AG04450 (cell line): ENCODE data around the gene SLC22A16. TPM values are rescaled to one million over a fixed set of nuclear protein-coding genes. Genes with fewer than 3 reads are reported as not detected.
"Not testable (repeated sequence)": the region's sequence is repeated elsewhere in the genome, so short reads cannot be mapped to it uniquely, and the experiment has no call there.

Source experiments
- CTCF ChIA-PET: fragments of 300-600, 350-600 bp; formaldehyde crosslinking; extraction: SDS; loops from one replicate; lab custom pipeline; 2022; ENCODE audit warnings: antibody characterized with exemption, inconsistent platforms; lab: Charles Lee
- POLR2A ChIA-PET: fragments of 350-600 bp; formaldehyde crosslinking; extraction: SDS; loops from one replicate; lab custom pipeline; 2021; ENCODE audit warnings: antibody characterized with exemption, inconsistent platforms; lab: Yijun Ruan, JAX
- DNase-seq: peaks from one replicate; pipeline ENCODE4 v3.0.0-alpha.2; 2011; ENCODE audit warnings: low read depth, low spot score
- H3K27ac ChIP-seq: one replicate; pipeline ENCODE4 v1.5.1; 2012; ENCODE audit warnings: low read depth, low read length, control low read depth
- H3K27me3 ChIP-seq: one replicate; pipeline ENCODE4 v1.6.0; 2012; ENCODE audit warnings: low read length; ENCODE audit not compliant: control insufficient read depth, insufficient read depth
- H3K4me3 ChIP-seq: 2 replicates; pipeline ENCODE4 v1.5.1; 2011; ENCODE audit warnings: mild to moderate bottlenecking, low read depth, low read length, control low read depth
- H3K9me3 ChIP-seq: 2 replicates; pipeline ENCODE4 v1.5.1; 2012; ENCODE audit warnings: low read length; ENCODE audit not compliant: control insufficient read depth, insufficient read depth
- polyA plus RNA-seq: library from polyadenylated mRNA; depleted of rRNA; stranded (reverse); fragments of >200 nt; gene quantifications from 2 replicates; pipeline ENCODE4 v1.2.3, GENCODE V29; 2011
- TF ChIP-seq, protein P1 (sequence below): IDR thresholded peaks from 2 replicates; pipeline ENCODE4 v1.5.1; 2011; ENCODE audit warnings: low read depth, low read length, control low read depth, inconsistent platforms

Gene SLC22A16
- polyA plus RNA-seq, 1 experiment: 0.12 TPM

DNA sequence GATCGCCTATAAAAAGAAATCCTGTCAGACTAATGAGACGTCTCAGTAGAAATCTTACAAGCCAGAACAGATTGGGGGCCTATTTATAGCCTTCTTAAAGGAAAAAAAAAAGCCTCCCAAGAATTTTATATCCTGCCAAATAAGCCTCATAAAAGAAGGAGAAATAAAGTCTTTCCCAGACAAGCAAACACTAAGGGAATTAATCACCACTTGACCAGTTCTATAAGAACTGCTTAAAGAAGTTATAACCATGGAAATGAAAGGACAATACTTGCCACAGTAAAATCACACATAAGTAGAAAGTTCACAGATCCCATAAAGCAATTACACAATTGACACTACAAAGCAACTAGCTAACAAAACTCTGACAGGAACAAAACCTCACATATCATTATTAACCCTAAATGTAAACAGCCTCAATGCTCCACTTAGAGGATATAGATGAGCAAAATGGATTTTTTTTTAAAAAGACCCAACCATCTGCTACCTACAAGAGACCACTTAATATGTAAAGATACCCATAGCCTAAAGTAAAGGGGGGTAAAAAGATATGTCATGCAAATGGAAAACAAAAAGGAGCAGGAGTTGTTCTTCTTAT is 13.4 kb downstream of the SLC22A16 start:
- H3K4me3 ChIP-seq: no peak overlapping the region
- H3K27ac ChIP-seq: no peak overlapping the region
- peaks cover 5% of the 10 kb centered on the region for H3K27me3 ChIP-seq
- TF ChIP-seq, protein P1, sequence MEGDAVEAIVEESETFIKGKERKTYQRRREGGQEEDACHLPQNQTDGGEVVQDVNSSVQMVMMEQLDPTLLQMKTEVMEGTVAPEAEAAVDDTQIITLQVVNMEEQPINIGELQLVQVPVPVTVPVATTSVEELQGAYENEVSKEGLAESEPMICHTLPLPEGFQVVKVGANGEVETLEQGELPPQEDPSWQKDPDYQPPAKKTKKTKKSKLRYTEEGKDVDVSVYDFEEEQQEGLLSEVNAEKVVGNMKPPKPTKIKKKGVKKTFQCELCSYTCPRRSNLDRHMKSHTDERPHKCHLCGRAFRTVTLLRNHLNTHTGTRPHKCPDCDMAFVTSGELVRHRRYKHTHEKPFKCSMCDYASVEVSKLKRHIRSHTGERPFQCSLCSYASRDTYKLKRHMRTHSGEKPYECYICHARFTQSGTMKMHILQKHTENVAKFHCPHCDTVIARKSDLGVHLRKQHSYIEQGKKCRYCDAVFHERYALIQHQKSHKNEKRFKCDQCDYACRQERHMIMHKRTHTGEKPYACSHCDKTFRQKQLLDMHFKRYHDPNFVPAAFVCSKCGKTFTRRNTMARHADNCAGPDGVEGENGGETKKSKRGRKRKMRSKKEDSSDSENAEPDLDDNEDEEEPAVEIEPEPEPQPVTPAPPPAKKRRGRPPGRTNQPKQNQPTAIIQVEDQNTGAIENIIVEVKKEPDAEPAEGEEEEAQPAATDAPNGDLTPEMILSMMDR: no peak
- POLR2A ChIA-PET: no interaction called here
- no peaks in the 10 kb centered on the region for H3K9me3 ChIP-seq
- CTCF ChIA-PET: no interaction called here
- DNase-seq: no peak

DNA sequence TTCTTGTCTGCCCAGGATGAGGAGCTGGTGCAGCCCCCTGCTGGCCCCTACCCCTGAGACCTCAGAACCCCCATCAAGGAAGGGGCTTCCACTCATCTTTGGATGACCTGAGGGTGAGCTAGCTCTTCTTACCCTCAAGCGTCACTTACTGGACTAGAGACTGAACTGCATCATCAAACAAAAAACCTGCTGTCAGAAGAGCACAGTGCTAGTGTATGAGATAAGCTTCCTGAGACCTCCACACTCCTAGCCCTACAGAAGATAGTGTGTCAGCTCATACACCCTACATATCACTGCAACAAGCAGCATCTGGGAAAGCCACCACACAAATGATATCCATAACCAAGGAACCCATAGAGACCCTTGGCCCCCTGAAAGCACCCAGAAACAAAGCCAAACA is 15.0 kb downstream of the SLC22A16 start:
- DNase-seq: no peak
- CTCF ChIA-PET: no interaction called here
- TF ChIP-seq, protein P1: no peak

DNA sequence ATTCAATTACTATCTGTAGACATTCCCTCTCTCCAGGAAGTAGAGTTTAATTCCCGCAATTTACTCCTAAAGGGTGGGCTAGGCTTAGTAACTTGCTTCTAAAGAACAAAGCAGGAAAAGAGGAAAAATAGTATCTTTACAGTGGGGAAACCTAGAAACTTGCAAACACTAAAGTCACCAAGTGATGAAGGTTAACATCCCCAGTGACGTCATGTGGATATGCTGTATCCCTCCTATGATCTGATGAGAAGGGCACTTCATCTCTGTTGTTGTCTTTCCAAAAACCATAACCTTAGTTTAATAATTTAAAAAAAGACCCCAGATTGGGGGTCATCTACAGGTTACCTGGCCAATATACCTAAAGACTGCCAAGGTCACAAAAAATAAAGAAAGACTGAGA is 17.3 kb downstream of the SLC22A16 start:
- TF ChIP-seq, protein P1: no peak
- ChIA-PET POLR2A (no interaction called here), CTCF (no interaction called here)
- Histone ChIP-seq H3K27ac (no peak overlapping the region), H3K4me3 (no peak overlapping the region), H3K9me3 (no peaks in the 10 kb centered on the region), H3K27me3 (peaks cover 5% of the 10 kb centered on the region)
- DNase-seq: no peak

More for the DNA sequence above, 15.0 kb downstream of the SLC22A16 start:
- Histone ChIP-seq H3K4me3 (no peak overlapping the region), H3K27ac (no peak overlapping the region), H3K9me3 (no peaks in the 10 kb centered on the region), H3K27me3 (peaks cover 5% of the 10 kb centered on the region)
- POLR2A ChIA-PET: no interaction called here

DNA sequence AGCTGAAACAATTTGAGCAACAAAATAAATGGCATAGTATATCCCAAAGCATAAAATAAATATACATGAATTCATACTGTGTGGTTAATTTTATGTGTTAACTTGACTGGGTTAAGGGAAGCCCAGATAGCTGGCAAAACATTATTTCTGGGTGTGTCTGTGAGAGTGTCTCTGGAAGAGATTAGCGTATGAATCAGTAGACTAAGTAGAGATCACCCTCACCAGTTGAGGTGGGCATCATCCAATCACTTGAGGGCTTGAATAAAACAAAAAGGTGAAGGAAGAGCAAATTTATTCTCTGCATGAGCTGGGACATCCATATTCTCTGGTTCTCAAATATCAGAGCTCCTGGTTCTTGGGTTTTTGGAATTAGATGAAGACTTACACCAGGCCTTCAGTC is 17.9 kb downstream of the SLC22A16 start:
- ChIA-PET CTCF (interaction anchor here (1.6 kb wide), 1 partner anchor 16 kb away, joined by 6 read pairs; no protein-coding TSS in a partner anchor), POLR2A (no interaction called here)
- TF ChIP-seq, protein P1: no peak
- Histone ChIP-seq H3K27me3 (peaks cover 5% of the 10 kb centered on the region), H3K9me3 (no peaks in the 10 kb centered on the region), H3K27ac (no peak overlapping the region), H3K4me3 (no peak overlapping the region)
- no peak for DNase-seq

DNA sequence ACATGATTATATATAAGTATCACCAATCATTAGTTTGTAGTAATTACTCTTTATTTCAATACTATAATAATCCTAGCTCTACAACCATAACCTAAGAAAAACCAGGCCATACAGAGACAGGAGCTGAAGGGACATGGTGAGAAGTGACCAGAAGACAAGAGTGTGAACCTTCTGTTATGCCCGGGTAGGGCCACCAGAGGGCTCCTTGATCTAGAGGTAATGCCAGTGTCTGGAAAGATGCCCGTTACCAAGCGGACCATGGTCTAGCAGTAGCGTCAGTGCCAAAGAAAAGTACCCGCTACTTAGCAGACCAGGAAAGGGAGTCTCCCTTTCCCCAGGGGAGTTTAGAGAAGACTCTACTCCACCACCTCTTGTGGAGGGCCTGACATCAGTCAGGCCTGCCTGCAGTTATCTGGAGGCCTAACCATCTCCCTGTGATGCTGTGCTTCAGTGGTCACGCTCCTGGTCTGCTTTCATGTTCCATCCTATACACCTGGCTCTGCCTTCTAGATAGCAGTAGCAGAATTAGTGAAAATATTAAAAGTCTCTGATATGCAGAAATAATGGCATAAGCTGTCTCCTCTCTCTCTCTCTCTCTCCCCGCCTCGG is 18.7 kb downstream of the SLC22A16 start:
- H3K4me3 ChIP-seq, H3K27me3 ChIP-seq, H3K27ac ChIP-seq, DNase-seq, H3K9me3 ChIP-seq, POLR2A ChIA-PET: not testable (repeated sequence)
- CTCF ChIA-PET: interaction anchor here (1.6 kb wide), 1 partner anchor 17 kb away, joined by 6 read pairs; no protein-coding TSS in a partner anchor
- TF ChIP-seq, protein P1: peak; percentile 46
